Ramos (cell line): ENCODE data around the gene TMEM88.

Experiments
- in situ Hi-C: fragments of 300-500 bp; cut with MboI; formaldehyde crosslinking; loops from one replicate; pipeline ENCODE4 v1.14.3; 2022; ENCODE audit warnings: low sequenced_read_pairs; ENCODE audit not compliant: unreplicated experiment

Gene TMEM88

DNA sequence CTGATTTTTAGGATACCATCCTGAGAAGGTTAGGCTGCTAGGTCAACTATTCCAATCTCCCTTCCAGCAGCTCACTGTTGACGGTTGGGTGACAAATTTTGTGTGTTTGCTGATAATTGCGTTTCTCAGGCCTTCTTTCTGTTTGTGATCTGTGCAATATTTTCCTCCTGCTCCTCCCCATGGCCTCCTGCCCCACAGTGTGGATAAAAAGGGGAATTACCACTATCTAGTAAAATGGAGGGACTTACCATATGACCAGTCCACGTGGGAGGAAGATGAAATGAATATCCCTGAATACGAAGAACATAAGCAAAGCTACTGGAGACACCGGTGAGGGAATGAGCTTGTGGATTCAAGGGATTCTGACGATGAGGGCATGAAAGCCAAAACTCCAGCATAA is 42.9 kb downstream of the TMEM88 start:
- in situ Hi-C loops, result no loop called here

DNA sequence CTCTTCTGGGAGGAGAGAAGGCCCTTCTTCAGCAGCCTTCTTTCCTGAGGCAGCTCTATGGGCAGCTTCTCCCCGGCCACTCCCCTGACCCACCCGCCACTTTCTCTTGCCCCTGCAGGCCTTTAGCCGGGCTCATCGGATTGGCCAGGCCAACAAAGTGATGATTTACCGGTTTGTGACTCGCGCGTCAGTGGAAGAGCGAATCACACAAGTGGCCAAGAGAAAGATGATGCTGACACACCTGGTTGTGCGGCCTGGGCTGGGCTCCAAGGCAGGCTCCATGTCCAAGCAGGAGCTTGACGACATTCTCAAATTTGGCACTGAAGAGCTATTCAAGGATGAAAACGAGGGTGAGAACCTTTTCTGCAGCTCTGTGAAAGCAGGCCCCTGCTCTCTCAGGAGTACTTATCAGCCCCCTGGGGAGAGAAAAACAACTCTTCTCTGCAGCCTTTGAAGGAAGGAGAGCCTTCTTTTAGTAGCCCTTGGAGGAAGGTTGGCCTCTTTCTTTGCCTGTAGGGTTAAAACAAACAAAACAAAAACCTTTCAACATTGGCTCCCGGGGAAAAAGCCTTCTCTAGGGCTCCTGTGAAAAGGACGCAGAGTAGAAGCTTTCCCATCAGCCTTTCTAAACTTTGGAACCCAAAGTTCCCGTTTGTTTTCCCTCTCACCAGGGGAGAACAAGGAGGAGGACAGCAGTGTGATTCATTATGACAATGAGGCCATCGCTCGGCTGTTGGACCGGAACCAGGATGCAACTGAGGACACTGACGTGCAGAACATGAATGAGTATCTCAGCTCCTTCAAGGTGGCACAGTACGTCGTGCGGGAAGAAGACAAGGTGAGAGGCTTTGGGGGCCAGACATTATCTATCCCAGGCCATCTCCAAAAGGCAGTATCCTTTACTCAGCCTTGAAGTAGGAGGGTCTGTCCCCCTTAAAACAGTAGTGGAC is 48.6 kb downstream of the TMEM88 start:
- in situ Hi-C loops, result no loop called here
